ENCODE measurements around the gene CACFD1. TPM values are rescaled to one million over a fixed set of nuclear protein-coding genes. Genes with fewer than 3 reads are reported as not detected.

CACFD1 gene
- total and polyA plus RNA-seq, 2 experiments from 2014 or later: 5.8 to 18.2 TPM

- H3K27me3 Mint-ChIP-seq (ENCODE audit: insufficient read depth, low read depth, poor library complexity): peaks cover 2% of the 10 kb centered on the region
- peak; percentile 14; the same call in 1 of the 3 replicates for ATAC-seq
Observed at GRCh38 chr9:133484671-133485437, 25.1 kb downstream of the CACFD1 start.

More at GRCh38 chr9:133484671-133485437, 25.1 kb downstream of the CACFD1 start:
- H3K9me2 ChIP-seq (ENCODE audit: insufficient read depth): no peaks in the 10 kb centered on the region
- H3K4me1 Mint-ChIP-seq: peaks cover 2% of the 10 kb centered on the region
- no peak for DNase-seq (ENCODE audit: low spot score)
- 0 out of 2 replicates have a peak, but pooled peaks cover 2% of the 10 kb centered on the region for H3F3A ChIP-seq (replicated peaks; ENCODE audit: low read depth)
- H3K9me3 Mint-ChIP-seq: no peaks in the 10 kb centered on the region; the same call in 2 of the 3 replicates
- no peak overlapping the region for H3K27ac ChIP-seq (ENCODE audit: low read depth)
- H3K79me2 ChIP-seq (replicated peaks; ENCODE audit: insufficient read depth): no peaks in the 10 kb centered on the region
- H4K20me1 ChIP-seq (replicated peaks; ENCODE audit: insufficient read depth): no peaks in the 10 kb centered on the region
- no peaks in the 10 kb centered on the region for H3K27me3 ChIP-seq (ENCODE audit: insufficient read depth)
- no peaks in the 10 kb centered on the region; the same call in 1 of the 2 replicates for H3K4me1 ChIP-seq (ENCODE audit: insufficient read depth)
- no peaks in the 10 kb centered on the region for H3K36me3 ChIP-seq (ENCODE audit: insufficient read depth)
- H3K36me3 Mint-ChIP-seq (ENCODE audit: low read depth): no peaks in the 10 kb centered on the region
- no peak overlapping the region for H3K27ac Mint-ChIP-seq
- no peak overlapping the region for H3K4me2 ChIP-seq
- TF ChIP-seq EZH2 (IDR thresholded peaks at IDR 0.05; ENCODE audit: low read depth, unreplicated experiment) (no peak), CREB1 (CRISPR knock-in tag; IDR thresholded peaks at IDR 0.05; ENCODE audit: low read depth) (no peak), STAT1 (IDR thresholded peaks at IDR 0.05; ENCODE audit: unreplicated experiment) (no peak), JUNB (IDR thresholded peaks at IDR 0.05; ENCODE audit: unreplicated experiment) (no peak), POLR2AphosphoS5 (IDR thresholded peaks at IDR 0.05; ENCODE audit: low read depth) (no peak), NANOG (IDR thresholded peaks at IDR 0.05; ENCODE audit: borderline replicate concordance) (no peak), ETS1 (IDR thresholded peaks at IDR 0.05) (no peak), ZNF114 (CRISPR knock-in tag; IDR thresholded peaks at IDR 0.05) (no peak), ZNF331 (CRISPR knock-in tag; IDR thresholded peaks at IDR 0.05; ENCODE audit: low read depth) (no peak), EZH2phosphoT487 (IDR thresholded peaks at IDR 0.05; ENCODE audit: unreplicated experiment) (no peak)
- TF ChIP-seq, protein P1, sequence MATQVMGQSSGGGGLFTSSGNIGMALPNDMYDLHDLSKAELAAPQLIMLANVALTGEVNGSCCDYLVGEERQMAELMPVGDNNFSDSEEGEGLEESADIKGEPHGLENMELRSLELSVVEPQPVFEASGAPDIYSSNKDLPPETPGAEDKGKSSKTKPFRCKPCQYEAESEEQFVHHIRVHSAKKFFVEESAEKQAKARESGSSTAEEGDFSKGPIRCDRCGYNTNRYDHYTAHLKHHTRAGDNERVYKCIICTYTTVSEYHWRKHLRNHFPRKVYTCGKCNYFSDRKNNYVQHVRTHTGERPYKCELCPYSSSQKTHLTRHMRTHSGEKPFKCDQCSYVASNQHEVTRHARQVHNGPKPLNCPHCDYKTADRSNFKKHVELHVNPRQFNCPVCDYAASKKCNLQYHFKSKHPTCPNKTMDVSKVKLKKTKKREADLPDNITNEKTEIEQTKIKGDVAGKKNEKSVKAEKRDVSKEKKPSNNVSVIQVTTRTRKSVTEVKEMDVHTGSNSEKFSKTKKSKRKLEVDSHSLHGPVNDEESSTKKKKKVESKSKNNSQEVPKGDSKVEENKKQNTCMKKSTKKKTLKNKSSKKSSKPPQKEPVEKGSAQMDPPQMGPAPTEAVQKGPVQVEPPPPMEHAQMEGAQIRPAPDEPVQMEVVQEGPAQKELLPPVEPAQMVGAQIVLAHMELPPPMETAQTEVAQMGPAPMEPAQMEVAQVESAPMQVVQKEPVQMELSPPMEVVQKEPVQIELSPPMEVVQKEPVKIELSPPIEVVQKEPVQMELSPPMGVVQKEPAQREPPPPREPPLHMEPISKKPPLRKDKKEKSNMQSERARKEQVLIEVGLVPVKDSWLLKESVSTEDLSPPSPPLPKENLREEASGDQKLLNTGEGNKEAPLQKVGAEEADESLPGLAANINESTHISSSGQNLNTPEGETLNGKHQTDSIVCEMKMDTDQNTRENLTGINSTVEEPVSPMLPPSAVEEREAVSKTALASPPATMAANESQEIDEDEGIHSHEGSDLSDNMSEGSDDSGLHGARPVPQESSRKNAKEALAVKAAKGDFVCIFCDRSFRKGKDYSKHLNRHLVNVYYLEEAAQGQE (IDR thresholded peaks at IDR 0.05; ENCODE audit: unreplicated experiment): no peak
- TF ChIP-seq, protein P2, sequence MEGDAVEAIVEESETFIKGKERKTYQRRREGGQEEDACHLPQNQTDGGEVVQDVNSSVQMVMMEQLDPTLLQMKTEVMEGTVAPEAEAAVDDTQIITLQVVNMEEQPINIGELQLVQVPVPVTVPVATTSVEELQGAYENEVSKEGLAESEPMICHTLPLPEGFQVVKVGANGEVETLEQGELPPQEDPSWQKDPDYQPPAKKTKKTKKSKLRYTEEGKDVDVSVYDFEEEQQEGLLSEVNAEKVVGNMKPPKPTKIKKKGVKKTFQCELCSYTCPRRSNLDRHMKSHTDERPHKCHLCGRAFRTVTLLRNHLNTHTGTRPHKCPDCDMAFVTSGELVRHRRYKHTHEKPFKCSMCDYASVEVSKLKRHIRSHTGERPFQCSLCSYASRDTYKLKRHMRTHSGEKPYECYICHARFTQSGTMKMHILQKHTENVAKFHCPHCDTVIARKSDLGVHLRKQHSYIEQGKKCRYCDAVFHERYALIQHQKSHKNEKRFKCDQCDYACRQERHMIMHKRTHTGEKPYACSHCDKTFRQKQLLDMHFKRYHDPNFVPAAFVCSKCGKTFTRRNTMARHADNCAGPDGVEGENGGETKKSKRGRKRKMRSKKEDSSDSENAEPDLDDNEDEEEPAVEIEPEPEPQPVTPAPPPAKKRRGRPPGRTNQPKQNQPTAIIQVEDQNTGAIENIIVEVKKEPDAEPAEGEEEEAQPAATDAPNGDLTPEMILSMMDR (conservative IDR thresholded peaks at IDR 0.05; ENCODE audit: low read depth in 2 of 2): no peak
- TF ChIP-seq, protein P3, sequence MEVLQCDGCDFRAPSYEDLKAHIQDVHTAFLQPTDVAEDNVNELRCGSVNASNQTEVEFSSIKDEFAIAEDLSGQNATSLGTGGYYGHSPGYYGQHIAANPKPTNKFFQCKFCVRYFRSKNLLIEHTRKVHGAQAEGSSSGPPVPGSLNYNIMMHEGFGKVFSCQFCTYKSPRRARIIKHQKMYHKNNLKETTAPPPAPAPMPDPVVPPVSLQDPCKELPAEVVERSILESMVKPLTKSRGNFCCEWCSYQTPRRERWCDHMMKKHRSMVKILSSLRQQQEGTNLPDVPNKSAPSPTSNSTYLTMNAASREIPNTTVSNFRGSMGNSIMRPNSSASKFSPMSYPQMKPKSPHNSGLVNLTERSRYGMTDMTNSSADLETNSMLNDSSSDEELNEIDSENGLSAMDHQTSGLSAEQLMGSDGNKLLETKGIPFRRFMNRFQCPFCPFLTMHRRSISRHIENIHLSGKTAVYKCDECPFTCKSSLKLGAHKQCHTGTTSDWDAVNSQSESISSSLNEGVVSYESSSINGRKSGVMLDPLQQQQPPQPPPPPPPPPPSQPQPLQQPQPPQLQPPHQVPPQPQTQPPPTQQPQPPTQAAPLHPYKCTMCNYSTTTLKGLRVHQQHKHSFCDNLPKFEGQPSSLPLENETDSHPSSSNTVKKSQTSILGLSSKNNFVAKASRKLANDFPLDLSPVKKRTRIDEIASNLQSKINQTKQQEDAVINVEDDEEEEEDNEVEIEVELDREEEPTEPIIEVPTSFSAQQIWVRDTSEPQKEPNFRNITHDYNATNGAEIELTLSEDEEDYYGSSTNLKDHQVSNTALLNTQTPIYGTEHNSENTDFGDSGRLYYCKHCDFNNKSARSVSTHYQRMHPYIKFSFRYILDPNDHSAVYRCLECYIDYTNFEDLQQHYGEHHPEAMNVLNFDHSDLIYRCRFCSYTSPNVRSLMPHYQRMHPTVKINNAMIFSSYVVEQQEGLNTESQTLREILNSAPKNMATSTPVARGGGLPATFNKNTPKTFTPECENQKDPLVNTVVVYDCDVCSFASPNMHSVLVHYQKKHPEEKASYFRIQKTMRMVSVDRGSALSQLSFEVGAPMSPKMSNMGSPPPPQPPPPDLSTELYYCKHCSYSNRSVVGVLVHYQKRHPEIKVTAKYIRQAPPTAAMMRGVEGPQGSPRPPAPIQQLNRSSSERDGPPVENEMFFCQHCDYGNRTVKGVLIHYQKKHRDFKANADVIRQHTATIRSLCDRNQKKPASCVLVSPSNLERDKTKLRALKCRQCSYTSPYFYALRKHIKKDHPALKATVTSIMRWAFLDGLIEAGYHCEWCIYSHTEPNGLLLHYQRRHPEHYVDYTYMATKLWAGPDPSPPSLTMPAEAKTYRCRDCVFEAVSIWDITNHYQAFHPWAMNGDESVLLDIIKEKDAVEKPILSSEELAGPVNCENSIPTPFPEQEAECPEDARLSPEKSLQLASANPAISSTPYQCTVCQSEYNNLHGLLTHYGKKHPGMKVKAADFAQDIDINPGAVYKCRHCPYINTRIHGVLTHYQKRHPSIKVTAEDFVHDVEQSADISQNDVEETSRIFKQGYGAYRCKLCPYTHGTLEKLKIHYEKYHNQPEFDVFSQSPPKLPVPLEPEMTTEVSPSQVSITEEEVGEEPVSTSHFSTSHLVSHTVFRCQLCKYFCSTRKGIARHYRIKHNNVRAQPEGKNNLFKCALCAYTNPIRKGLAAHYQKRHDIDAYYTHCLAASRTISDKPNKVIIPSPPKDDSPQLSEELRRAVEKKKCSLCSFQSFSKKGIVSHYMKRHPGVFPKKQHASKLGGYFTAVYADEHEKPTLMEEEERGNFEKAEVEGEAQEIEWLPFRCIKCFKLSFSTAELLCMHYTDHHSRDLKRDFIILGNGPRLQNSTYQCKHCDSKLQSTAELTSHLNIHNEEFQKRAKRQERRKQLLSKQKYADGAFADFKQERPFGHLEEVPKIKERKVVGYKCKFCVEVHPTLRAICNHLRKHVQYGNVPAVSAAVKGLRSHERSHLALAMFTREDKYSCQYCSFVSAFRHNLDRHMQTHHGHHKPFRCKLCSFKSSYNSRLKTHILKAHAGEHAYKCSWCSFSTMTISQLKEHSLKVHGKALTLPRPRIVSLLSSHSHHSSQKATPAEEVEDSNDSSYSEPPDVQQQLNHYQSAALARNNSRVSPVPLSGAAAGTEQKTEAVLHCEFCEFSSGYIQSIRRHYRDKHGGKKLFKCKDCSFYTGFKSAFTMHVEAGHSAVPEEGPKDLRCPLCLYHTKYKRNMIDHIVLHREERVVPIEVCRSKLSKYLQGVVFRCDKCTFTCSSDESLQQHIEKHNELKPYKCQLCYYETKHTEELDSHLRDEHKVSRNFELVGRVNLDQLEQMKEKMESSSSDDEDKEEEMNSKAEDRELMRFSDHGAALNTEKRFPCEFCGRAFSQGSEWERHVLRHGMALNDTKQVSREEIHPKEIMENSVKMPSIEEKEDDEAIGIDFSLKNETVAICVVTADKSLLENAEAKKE (CRISPR knock-in tag; IDR thresholded peaks at IDR 0.05): no peak
- no peak overlapping the region for H3K4me3 ChIP-seq
- no peak overlapping the region for H3K4me3 Mint-ChIP-seq
- H2AFZ ChIP-seq: no peak overlapping the region

Data from GM23338 (cell line).